K562 (cell line): Measurements from ENCODE around the gene MBOAT2. TPM values are rescaled to one million over a fixed set of nuclear protein-coding genes. Genes with fewer than 3 reads are reported as not detected.

Experiments used
- BCOR ChIP-seq: fragments of 450-650 bp; IDR thresholded peaks from 2 replicates; pipeline ENCODE4 v1.6.1; 2016
- CBFA2T3 ChIP-seq: fragments of 450-650 bp; IDR thresholded peaks from 2 replicates; pipeline ENCODE4 v1.6.1; 2017
- CEBPG ChIP-seq, 3 experiments: fragments of 200-800 bp in 1 of 3; sonication (Bioruptor generic) in 1 of 3; sonication (generic) in 1 of 3; formaldehyde crosslinking in 1 of 3; IDR thresholded peaks in 2 of 3; conservative IDR thresholded peaks in 1 of 3; 2 replicates each; pipeline versions ENCODE4 v1.6.1 to v1.8.0; 2016 to 2022; ENCODE audit warnings: missing compliant biosample characterization in 2 of 3, missing genetic modification characterization in 2 of 3, mild to moderate bottlenecking in 1 of 3, missing genetic modification reagents in 1 of 3
- COPS2 ChIP-seq: fragments of 450-650 bp; conservative IDR thresholded peaks from 2 replicates; pipeline ENCODE4 v1.6.1; 2016; ENCODE audit warnings: mild to moderate bottlenecking, moderate library complexity
- CREBBP ChIP-seq: IDR thresholded peaks from one replicate; pipeline ENCODE4 v1.6.1; 2012; ENCODE audit warnings: low read depth, mild to moderate bottlenecking, control low read depth, inconsistent platforms, low read length
- CSDE1 ChIP-seq, 2 experiments: fragments of 450-650 bp; IDR thresholded peaks; 2 replicates each; pipeline ENCODE4 v1.6.1; 2016; ENCODE audit warnings: mild to moderate bottlenecking in 1 of 2
- GABPB2 ChIP-seq: fragments of 250-450 bp; sonication (Bioruptor Pico); conservative IDR thresholded peaks from 2 replicates; pipeline ENCODE4 v1.5.1; 2021; ENCODE audit warnings: mild to moderate bottlenecking
- HDAC2 ChIP-seq: fragments of 450-650 bp; IDR thresholded peaks from 2 replicates; pipeline ENCODE4 v1.6.1; 2016; ENCODE audit warnings: mild to moderate bottlenecking
- MAFF ChIP-seq: IDR thresholded peaks from 2 replicates; pipeline ENCODE4 v1.6.1; 2012; ENCODE audit warnings: low read length, improper control_type of control experiment
- PTBP1 ChIP-seq: fragments of 200-400 bp; formaldehyde crosslinking; IDR thresholded peaks from 2 replicates; pipeline ENCODE4 v1.6.1; 2017; ENCODE audit warnings: low read depth, low read length
- RB1 ChIP-seq: fragments of 450-650 bp; IDR thresholded peaks from 2 replicates; pipeline ENCODE4 v1.6.1; 2017; ENCODE audit warnings: low read depth, mild to moderate bottlenecking
- RBBP5 ChIP-seq: fragments of 200-600 bp; sonication (generic); IDR thresholded peaks from 2 replicates; pipeline ENCODE4 v1.6.1; 2012; ENCODE audit warnings: borderline replicate concordance, mild to moderate bottlenecking, low read length, control low read depth, inconsistent platforms; ENCODE audit not compliant: insufficient read depth, poor library complexity, severe bottlenecking
- SIN3B ChIP-seq: fragments of 450-650 bp; IDR thresholded peaks from 2 replicates; pipeline ENCODE4 v1.6.1; 2017; ENCODE audit warnings: low read depth, mild to moderate bottlenecking, moderate library complexity
- SMAD2 ChIP-seq: fragments of 150-350 bp; IDR thresholded peaks from 2 replicates; pipeline ENCODE4 v1.6.1; 2014; ENCODE audit warnings: low read depth, mild to moderate bottlenecking, low read length
- TCF7L2 ChIP-seq: fragments of 150-350 bp; IDR thresholded peaks from 2 replicates; pipeline ENCODE4 v1.6.1; 2016; ENCODE audit warnings: low read depth, mild to moderate bottlenecking, low read length, moderate library complexity
- TSC22D4 ChIP-seq: fragments of 450-650 bp; IDR thresholded peaks from 2 replicates; pipeline ENCODE4 v1.6.1; 2016; ENCODE audit warnings: missing genetic modification characterization, missing biosample characterization, control low read depth
- U2AF1 ChIP-seq: fragments of 200-400 bp; formaldehyde crosslinking; optimal IDR thresholded peaks from 2 replicates; pipeline ENCODE3; 2017; ENCODE audit warnings: mild to moderate bottlenecking, low read depth, low read length, moderate library complexity
- ZKSCAN1 ChIP-seq: fragments of 150-350 bp; IDR thresholded peaks from 2 replicates; pipeline ENCODE4 v1.6.1; 2016; ENCODE audit warnings: low read depth, low read length
- ZNF239 ChIP-seq: fragments of 250-450 bp; sonication (Bioruptor Pico); IDR thresholded peaks from 2 replicates; pipeline ENCODE4 v1.4.0; 2020; ENCODE audit warnings: mild to moderate bottlenecking
- ZSCAN29 ChIP-seq: fragments of 450-650 bp; IDR thresholded peaks from 2 replicates; pipeline ENCODE4 v1.6.1; 2017
- polyA plus RNA-seq, 8 experiments: library from polyadenylated mRNA; depleted of rRNA in 4 of 8; stranded (reverse) in 5 of 8; unstranded in 3 of 8; fragments of >200 nt; fragmentation: Nextera tagmentation in 2 of 8; fragmentation: Illumina TruSeq in 1 of 8; extraction: Ambion mirVana in 2 of 8; extraction: Trizol in 1 of 8; gene quantifications; 2 replicates each; pipeline versions ENCODE4 v1.2.1 to v1.2.3, GENCODE V29; 2011 to 2014; ENCODE audit warnings: inconsistent platforms in 1 of 8, missing spikeins in 1 of 8
- total RNA-seq, 7 experiments: library from RNA; depleted of rRNA in 6 of 7; stranded (reverse); fragments of >200 nt in 6 of 7; fragmentation: Illumina TruSeq in 2 of 7; extraction: Trizol in 2 of 7; gene quantifications; 2 replicates each; pipeline versions ENCODE4 v1.2.1 to v1.2.3, GENCODE V29; 2011 to 2021; ENCODE audit warnings: low replicate concordance in 1 of 7
- TF ChIP-seq, protein P1 (sequence below): sonication (generic); IDR thresholded peaks from 2 replicates; pipeline ENCODE4 v1.6.1; 2016
- TF ChIP-seq, protein P2 (sequence below): fragments of 250-450 bp; sonication (Bioruptor Pico); IDR thresholded peaks from 2 replicates; pipeline ENCODE4 v1.5.0; 2021; ENCODE audit warnings: mild to moderate bottlenecking, borderline replicate concordance
- TF ChIP-seq, protein P3 (sequence below), 2 experiments: IDR thresholded peaks; 2 replicates each; pipeline ENCODE4 v1.6.1; 2012; ENCODE audit warnings: improper control_type of control experiment in 2 of 2, low read depth in 2 of 2, low read length in 2 of 2, borderline replicate concordance in 1 of 2

Gene MBOAT2
- total and polyA plus RNA-seq, 9 of the 15 experiments (the other 6 are each of a cell fraction or from before 2014, with no cell fraction given) = 8.4 to 122 (median 27.6) TPM

DNA sequence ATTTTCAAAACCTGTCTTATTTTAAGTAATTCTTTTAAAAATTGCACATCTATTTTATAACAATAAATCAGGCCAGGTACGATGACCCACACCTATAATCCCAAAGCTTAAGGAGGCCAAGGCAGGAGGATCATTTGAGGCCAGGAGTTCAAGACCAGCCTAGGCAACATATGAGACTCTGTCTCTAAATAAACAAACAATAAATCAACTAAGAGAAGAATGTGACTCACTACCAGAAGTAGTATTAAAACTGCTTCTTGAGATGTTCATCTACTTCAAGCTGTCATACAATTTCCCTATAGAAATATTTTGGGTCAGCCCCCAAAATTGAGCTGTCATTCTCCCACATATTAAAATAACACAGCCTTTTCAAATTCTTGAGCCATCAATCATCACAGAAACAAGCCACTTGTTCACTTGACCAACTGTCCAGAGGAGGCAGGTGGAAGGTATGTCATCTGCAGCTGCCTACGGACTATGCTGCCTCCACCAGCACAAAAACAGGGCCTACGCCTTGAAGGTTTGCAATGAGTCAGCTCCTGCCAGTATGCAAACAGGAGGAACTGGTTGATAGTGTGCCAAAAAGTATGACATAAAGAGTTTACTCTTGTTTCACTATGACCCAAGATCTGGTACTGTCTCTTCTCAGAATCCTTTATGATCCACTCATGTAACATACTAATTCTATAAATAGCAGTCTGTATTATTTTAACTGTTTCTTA is 199.7 kb downstream of the MBOAT2 start (continued):
- TF ChIP-seq, protein P1, sequence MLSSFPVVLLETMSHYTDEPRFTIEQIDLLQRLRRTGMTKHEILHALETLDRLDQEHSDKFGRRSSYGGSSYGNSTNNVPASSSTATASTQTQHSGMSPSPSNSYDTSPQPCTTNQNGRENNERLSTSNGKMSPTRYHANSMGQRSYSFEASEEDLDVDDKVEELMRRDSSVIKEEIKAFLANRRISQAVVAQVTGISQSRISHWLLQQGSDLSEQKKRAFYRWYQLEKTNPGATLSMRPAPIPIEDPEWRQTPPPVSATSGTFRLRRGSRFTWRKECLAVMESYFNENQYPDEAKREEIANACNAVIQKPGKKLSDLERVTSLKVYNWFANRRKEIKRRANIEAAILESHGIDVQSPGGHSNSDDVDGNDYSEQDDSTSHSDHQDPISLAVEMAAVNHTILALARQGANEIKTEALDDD = peak; percentile 50; the same call in 1 of the 2 replicates
- no peak for TF ChIP-seq ZNF239 (CRISPR knock-in tag)
- TF ChIP-seq CEBPG (CRISPR knock-in tag; IDR thresholded peaks at IDR 0.05) = no peak
- 0 out of 4 replicates have a peak, but pooled peaks of 1 of the 2 experiments have one; percentile 13 for TF ChIP-seq CEBPG (tag; conservative IDR thresholded peaks at IDR 0.05 in 1 of 2, IDR thresholded peaks at IDR 0.05 in 1 of 2)
- TF ChIP-seq CSDE1 (IDR thresholded peaks at IDR 0.05) = no peak
- TF ChIP-seq HDAC2 = 0 out of 2 replicates have a peak, but pooled peaks have one; percentile 30
- no peak for TF ChIP-seq SMAD2
- TF ChIP-seq, protein P2, sequence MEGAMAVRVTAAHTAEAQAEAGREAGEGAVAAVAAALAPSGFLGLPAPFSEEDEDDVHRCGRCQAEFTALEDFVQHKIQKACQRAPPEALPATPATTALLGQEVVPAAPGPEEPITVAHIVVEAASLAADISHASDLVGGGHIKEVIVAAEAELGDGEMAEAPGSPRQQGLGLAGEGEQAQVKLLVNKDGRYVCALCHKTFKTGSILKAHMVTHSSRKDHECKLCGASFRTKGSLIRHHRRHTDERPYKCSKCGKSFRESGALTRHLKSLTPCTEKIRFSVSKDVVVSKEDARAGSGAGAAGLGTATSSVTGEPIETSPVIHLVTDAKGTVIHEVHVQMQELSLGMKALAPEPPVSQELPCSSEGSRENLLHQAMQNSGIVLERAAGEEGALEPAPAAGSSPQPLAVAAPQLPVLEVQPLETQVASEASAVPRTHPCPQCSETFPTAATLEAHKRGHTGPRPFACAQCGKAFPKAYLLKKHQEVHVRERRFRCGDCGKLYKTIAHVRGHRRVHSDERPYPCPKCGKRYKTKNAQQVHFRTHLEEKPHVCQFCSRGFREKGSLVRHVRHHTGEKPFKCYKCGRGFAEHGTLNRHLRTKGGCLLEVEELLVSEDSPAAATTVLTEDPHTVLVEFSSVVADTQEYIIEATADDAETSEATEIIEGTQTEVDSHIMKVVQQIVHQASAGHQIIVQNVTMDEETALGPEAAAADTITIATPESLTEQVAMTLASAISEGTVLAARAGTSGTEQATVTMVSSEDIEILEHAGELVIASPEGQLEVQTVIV (CRISPR knock-in tag) = no peak
- no peak for TF ChIP-seq TCF7L2
- peak; percentile 64 for TF ChIP-seq CBFA2T3
- TF ChIP-seq RB1 = no peak
- no peak for TF ChIP-seq PTBP1
- TF ChIP-seq TSC22D4 = no peak
- no peak for TF ChIP-seq ZSCAN29
- TF ChIP-seq MAFF = peak; percentile 70
- no peak for TF ChIP-seq U2AF1
- no peak for TF ChIP-seq COPS2
- TF ChIP-seq GABPB2 (CRISPR knock-in tag) = no peak
- TF ChIP-seq, protein P3, sequence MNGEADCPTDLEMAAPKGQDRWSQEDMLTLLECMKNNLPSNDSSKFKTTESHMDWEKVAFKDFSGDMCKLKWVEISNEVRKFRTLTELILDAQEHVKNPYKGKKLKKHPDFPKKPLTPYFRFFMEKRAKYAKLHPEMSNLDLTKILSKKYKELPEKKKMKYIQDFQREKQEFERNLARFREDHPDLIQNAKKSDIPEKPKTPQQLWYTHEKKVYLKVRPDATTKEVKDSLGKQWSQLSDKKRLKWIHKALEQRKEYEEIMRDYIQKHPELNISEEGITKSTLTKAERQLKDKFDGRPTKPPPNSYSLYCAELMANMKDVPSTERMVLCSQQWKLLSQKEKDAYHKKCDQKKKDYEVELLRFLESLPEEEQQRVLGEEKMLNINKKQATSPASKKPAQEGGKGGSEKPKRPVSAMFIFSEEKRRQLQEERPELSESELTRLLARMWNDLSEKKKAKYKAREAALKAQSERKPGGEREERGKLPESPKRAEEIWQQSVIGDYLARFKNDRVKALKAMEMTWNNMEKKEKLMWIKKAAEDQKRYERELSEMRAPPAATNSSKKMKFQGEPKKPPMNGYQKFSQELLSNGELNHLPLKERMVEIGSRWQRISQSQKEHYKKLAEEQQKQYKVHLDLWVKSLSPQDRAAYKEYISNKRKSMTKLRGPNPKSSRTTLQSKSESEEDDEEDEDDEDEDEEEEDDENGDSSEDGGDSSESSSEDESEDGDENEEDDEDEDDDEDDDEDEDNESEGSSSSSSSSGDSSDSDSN (IDR thresholded peaks at IDR 0.05; ENCODE audit: borderline replicate concordance in 1 of 2, low read depth in 2 of 2, low read length in 2 of 2) = 0 out of 4 replicates have a peak, but pooled peaks of 1 of the 2 experiments have one; percentile 36
- TF ChIP-seq ZKSCAN1 = 0 out of 2 replicates have a peak, but pooled peaks have one; percentile 31
- no peak for TF ChIP-seq CREBBP
- TF ChIP-seq RBBP5 = no peak
- TF ChIP-seq BCOR = no peak
- no peak for TF ChIP-seq SIN3B
